ENCODE measurements around the gene GCNT1.

DNA sequence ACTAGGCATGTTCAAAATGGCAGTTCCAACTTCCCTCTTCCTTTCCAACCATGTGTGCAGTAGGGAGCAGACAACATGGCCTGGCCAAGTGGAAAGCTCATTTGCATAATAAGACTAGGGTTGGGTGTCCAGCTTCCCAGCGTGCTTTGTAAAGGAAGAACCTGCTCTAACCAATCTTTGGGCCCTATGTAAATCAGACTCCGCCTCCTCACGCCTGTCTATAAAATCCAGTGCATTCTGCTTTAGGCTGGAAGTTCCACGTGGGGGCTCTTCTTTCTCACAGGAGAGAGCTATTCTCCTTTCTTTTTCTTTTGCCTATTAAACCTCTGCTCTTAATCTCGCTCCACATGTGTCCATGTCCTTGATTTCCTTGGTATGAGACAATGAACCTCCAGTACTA is 83.4 kb downstream of the GCNT1 start:
- TF ChIP-seq, protein P1, sequence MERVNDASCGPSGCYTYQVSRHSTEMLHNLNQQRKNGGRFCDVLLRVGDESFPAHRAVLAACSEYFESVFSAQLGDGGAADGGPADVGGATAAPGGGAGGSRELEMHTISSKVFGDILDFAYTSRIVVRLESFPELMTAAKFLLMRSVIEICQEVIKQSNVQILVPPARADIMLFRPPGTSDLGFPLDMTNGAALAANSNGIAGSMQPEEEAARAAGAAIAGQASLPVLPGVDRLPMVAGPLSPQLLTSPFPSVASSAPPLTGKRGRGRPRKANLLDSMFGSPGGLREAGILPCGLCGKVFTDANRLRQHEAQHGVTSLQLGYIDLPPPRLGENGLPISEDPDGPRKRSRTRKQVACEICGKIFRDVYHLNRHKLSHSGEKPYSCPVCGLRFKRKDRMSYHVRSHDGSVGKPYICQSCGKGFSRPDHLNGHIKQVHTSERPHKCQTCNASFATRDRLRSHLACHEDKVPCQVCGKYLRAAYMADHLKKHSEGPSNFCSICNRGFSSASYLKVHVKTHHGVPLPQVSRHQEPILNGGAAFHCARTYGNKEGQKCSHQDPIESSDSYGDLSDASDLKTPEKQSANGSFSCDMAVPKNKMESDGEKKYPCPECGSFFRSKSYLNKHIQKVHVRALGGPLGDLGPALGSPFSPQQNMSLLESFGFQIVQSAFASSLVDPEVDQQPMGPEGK (CRISPR knock-in tag; IDR thresholded peaks at IDR 0.05; ENCODE audit: borderline replicate concordance), result no peak
- TF ChIP-seq ZNF70 (CRISPR knock-in tag; IDR thresholded peaks at IDR 0.05), result no peak
- TF ChIP-seq, protein P2, sequence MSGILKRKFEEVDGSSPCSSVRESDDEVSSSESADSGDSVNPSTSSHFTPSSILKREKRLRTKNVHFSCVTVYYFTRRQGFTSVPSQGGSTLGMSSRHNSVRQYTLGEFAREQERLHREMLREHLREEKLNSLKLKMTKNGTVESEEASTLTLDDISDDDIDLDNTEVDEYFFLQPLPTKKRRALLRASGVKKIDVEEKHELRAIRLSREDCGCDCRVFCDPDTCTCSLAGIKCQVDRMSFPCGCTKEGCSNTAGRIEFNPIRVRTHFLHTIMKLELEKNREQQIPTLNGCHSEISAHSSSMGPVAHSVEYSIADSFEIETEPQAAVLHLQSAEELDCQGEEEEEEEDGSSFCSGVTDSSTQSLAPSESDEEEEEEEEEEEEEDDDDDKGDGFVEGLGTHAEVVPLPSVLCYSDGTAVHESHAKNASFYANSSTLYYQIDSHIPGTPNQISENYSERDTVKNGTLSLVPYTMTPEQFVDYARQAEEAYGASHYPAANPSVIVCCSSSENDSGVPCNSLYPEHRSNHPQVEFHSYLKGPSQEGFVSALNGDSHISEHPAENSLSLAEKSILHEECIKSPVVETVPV (CRISPR knock-in tag; IDR thresholded peaks at IDR 0.05), result no peak
- TF ChIP-seq SNAI2 (CRISPR knock-in tag; IDR thresholded peaks at IDR 0.05), result no peak
- TF ChIP-seq GLIS3 (CRISPR knock-in tag; IDR thresholded peaks at IDR 0.05), result no peak
- TF ChIP-seq, protein P3, sequence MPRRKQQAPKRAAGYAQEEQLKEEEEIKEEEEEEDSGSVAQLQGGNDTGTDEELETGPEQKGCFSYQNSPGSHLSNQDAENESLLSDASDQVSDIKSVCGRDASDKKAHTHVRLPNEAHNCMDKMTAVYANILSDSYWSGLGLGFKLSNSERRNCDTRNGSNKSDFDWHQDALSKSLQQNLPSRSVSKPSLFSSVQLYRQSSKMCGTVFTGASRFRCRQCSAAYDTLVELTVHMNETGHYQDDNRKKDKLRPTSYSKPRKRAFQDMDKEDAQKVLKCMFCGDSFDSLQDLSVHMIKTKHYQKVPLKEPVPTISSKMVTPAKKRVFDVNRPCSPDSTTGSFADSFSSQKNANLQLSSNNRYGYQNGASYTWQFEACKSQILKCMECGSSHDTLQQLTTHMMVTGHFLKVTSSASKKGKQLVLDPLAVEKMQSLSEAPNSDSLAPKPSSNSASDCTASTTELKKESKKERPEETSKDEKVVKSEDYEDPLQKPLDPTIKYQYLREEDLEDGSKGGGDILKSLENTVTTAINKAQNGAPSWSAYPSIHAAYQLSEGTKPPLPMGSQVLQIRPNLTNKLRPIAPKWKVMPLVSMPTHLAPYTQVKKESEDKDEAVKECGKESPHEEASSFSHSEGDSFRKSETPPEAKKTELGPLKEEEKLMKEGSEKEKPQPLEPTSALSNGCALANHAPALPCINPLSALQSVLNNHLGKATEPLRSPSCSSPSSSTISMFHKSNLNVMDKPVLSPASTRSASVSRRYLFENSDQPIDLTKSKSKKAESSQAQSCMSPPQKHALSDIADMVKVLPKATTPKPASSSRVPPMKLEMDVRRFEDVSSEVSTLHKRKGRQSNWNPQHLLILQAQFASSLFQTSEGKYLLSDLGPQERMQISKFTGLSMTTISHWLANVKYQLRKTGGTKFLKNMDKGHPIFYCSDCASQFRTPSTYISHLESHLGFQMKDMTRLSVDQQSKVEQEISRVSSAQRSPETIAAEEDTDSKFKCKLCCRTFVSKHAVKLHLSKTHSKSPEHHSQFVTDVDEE (CRISPR knock-in tag; IDR thresholded peaks at IDR 0.05), result no peak
- TF ChIP-seq RARB (CRISPR knock-in tag; IDR thresholded peaks at IDR 0.05), result no peak
- no peak for TF ChIP-seq ZFP3 (CRISPR knock-in tag; IDR thresholded peaks at IDR 0.05)
- TF ChIP-seq ESRRG (CRISPR knock-in tag; IDR thresholded peaks at IDR 0.05), result no peak
